Activated naive CD4-positive, alpha-beta T cell treated with anti-CD3 and anti-CD28 coated beads, Interleukin-2, amount 50 U/mL, for 24 hours (primary cell): Measurements from ENCODE around the gene VEGFD.

Source experiments
- H3K27ac Mint-ChIP-seq: one replicate; pipeline ENCODE4 v1.8.0; 2021; ENCODE audit warnings: mild to moderate bottlenecking, mixed read lengths
- H3K27me3 Mint-ChIP-seq: one replicate; pipeline ENCODE4 v1.8.0; 2021; ENCODE audit warnings: mixed read lengths
- H3K36me3 Mint-ChIP-seq: one replicate; pipeline ENCODE4 v1.8.0; 2021; ENCODE audit warnings: mixed read lengths
- H3K4me1 Mint-ChIP-seq: one replicate; pipeline ENCODE4 v1.8.0; 2021; ENCODE audit warnings: mixed read lengths
- H3K4me3 Mint-ChIP-seq: one replicate; pipeline ENCODE4 v1.8.0; 2021; ENCODE audit warnings: mild to moderate bottlenecking, mixed read lengths
- H3K9me3 Mint-ChIP-seq: one replicate; pipeline ENCODE4 v1.8.0; 2021; ENCODE audit warnings: mixed read lengths

The VEGFD gene

GRCh38 chrX:15384304-15384703, at the start of gene VEGFD:
TSS of gene VEGFD (minus strand) at chrX:15384413. CDS start at chrX:15383946, 467 bp downstream.
- Mint-ChIP-seq H3K9me3 (no peaks in the 10 kb centered on the region), H3K4me1 (no peaks in the 10 kb centered on the region), H3K36me3 (no peaks in the 10 kb centered on the region), H3K4me3 (no peak within 1 kb of the TSS), H3K27me3 (peaks cover 4% of the 10 kb centered on the region), H3K27ac (no peak within 1 kb of the TSS)

DNA sequence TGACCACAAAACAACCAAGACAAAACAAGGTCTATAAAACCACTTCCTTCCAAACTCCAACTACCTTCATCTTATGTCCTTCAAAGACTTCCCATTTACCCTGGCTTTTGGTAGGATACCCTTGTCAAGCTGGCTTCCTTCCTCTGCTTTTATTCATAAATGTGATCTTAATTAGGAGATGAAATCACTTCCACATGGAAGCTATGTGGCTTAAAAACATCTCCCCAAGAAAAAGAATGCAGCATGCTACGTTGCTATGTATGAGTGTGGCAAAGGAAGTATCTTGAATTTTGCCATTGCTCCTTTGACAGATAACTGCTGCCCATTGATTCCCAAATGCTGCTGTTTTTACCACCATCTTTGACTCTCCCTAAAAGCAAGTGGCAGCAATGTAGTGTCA, 46.4 kb upstream of the VEGFD start:
- H3K4me1 Mint-ChIP-seq, result no peaks in the 10 kb centered on the region
- H3K27me3 Mint-ChIP-seq, result peaks cover 14% of the 10 kb centered on the region
- H3K27ac Mint-ChIP-seq, result no peak overlapping the region

DNA sequence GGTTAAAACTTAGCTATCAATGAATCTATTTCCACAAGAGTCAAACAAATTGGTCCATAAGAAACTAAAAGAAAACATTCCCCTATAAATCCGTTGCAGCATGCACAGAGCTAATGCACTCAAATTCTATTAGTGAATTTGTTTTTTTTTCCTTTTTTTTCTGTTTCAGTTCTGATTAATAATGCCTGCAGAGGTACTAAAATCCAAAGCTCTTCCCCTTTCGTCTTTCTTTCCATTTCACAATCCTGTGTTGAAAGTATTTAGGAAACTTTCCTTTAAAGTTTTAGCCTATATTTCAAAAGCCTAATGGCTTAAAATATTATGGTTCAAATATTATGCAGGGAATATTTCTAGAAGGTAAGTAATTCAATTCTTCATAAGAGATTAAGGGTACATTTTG, 45.9 kb upstream of the VEGFD start:
- Mint-ChIP-seq H3K27me3 (peaks cover 14% of the 10 kb centered on the region), H3K27ac (no peak overlapping the region), H3K9me3 (no peaks in the 10 kb centered on the region), H3K36me3 (no peaks in the 10 kb centered on the region), H3K4me3 (no peak overlapping the region), H3K4me1 (no peaks in the 10 kb centered on the region)

More for the DNA sequence above, 46.4 kb upstream of the VEGFD start:
- no peaks in the 10 kb centered on the region for H3K9me3 Mint-ChIP-seq
- no peak overlapping the region for H3K4me3 Mint-ChIP-seq
- H3K36me3 Mint-ChIP-seq, result no peaks in the 10 kb centered on the region

GRCh38 chrX:15425024-15425423, 40.8 kb upstream of the VEGFD start:
- Mint-ChIP-seq H3K9me3 (no peaks in the 10 kb centered on the region), H3K27me3 (no peaks in the 10 kb centered on the region), H3K27ac (no peak overlapping the region), H3K4me3 (no peak overlapping the region), H3K4me1 (no peaks in the 10 kb centered on the region), H3K36me3 (no peaks in the 10 kb centered on the region)

- H3K4me3 Mint-ChIP-seq, result no peak overlapping the region
- no peaks in the 10 kb centered on the region for H3K4me1 Mint-ChIP-seq
- no peak overlapping the region for H3K27ac Mint-ChIP-seq
- H3K27me3 Mint-ChIP-seq, result no peaks in the 10 kb centered on the region
- no peaks in the 10 kb centered on the region for H3K36me3 Mint-ChIP-seq
- no peaks in the 10 kb centered on the region for H3K9me3 Mint-ChIP-seq
Observed at GRCh38 chrX:15418707-15419181, 34.5 kb upstream of the VEGFD start.

DNA sequence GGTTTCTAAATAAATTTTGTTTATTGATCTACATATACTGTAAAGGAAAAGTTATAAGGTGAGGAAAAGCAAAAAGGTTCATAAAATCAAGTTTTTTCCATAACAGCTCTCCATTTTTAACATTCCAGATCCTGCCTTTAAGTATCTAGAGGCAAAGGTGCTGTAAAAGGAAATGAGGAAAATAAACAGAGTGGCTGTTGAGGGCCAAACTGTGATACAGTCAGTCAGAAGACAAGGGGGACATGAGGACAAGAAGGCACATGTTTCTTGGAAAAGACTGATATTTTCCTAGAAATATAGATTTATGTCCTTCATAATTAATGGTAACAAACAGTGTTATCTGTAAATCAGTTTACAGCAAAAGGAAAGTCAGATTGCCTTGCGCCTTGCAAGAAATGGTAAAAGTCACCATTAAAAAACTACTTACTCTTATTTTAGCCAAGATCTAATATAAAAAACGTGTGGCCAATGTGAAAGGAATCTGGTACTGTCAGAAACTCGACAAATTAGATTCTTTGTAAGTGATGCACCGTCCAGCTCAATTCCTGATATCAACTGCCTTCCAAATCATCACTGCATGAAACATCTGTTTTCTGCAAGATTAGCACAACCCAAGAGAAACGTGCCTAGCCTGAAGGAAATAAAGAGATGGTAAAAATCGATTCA, 34.0 kb upstream of the VEGFD start:
- Mint-ChIP-seq H3K27ac (no peak overlapping the region), H3K36me3 (no peaks in the 10 kb centered on the region), H3K4me3 (no peak overlapping the region), H3K4me1 (no peaks in the 10 kb centered on the region), H3K9me3 (no peaks in the 10 kb centered on the region), H3K27me3 (no peaks in the 10 kb centered on the region)

GRCh38 chrX:15416133-15416993, 32.1 kb upstream of the VEGFD start:
- Mint-ChIP-seq H3K27ac (no peak overlapping the region), H3K27me3 (no peaks in the 10 kb centered on the region), H3K36me3 (no peaks in the 10 kb centered on the region), H3K4me1 (no peaks in the 10 kb centered on the region), H3K4me3 (no peak overlapping the region), H3K9me3 (no peaks in the 10 kb centered on the region)

GRCh38 chrX:15413101-15413500, 28.9 kb upstream of the VEGFD start:
- Mint-ChIP-seq H3K36me3 (no peaks in the 10 kb centered on the region), H3K27me3 (no peaks in the 10 kb centered on the region), H3K9me3 (no peaks in the 10 kb centered on the region), H3K27ac (no peak overlapping the region), H3K4me3 (no peak overlapping the region), H3K4me1 (no peaks in the 10 kb centered on the region)

DNA sequence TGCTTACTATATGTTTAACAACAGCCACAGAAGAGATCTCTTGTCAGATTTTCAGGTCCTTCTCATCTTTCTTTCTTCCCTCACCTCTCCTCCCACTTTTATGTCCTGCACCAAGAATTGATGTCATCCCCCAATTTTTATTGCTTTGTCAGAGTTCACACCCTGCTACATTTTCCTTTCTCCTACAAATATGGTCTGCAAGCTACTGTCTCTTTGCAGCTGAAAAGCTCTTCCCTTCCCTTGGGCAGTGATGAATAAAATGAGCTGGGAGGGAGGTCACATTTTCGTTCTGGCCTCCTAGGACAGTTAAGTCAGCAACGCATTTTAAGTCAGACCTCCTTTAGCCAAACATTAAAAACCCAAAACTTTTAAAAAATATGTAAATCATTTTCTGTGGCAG, 26.7 kb upstream of the VEGFD start:
- H3K4me1 Mint-ChIP-seq, result no peaks in the 10 kb centered on the region
- H3K27ac Mint-ChIP-seq, result no peak overlapping the region
- H3K36me3 Mint-ChIP-seq, result no peaks in the 10 kb centered on the region
- no peak overlapping the region for H3K4me3 Mint-ChIP-seq
- no peaks in the 10 kb centered on the region for H3K9me3 Mint-ChIP-seq
- no peaks in the 10 kb centered on the region for H3K27me3 Mint-ChIP-seq

- Mint-ChIP-seq H3K27ac (no peak overlapping the region), H3K27me3 (no peaks in the 10 kb centered on the region), H3K9me3 (no peaks in the 10 kb centered on the region), H3K4me3 (no peak overlapping the region), H3K4me1 (no peaks in the 10 kb centered on the region), H3K36me3 (no peaks in the 10 kb centered on the region)
Observed at GRCh38 chrX:15410430-15410829, 26.2 kb upstream of the VEGFD start.

- no peaks in the 10 kb centered on the region for H3K4me1 Mint-ChIP-seq
- H3K4me3 Mint-ChIP-seq, result no peak overlapping the region
- no peaks in the 10 kb centered on the region for H3K36me3 Mint-ChIP-seq
- no peaks in the 10 kb centered on the region for H3K27me3 Mint-ChIP-seq
- H3K27ac Mint-ChIP-seq, result no peak overlapping the region
- no peaks in the 10 kb centered on the region for H3K9me3 Mint-ChIP-seq
Observed at GRCh38 chrX:15405846-15406245, 21.6 kb upstream of the VEGFD start.

DNA sequence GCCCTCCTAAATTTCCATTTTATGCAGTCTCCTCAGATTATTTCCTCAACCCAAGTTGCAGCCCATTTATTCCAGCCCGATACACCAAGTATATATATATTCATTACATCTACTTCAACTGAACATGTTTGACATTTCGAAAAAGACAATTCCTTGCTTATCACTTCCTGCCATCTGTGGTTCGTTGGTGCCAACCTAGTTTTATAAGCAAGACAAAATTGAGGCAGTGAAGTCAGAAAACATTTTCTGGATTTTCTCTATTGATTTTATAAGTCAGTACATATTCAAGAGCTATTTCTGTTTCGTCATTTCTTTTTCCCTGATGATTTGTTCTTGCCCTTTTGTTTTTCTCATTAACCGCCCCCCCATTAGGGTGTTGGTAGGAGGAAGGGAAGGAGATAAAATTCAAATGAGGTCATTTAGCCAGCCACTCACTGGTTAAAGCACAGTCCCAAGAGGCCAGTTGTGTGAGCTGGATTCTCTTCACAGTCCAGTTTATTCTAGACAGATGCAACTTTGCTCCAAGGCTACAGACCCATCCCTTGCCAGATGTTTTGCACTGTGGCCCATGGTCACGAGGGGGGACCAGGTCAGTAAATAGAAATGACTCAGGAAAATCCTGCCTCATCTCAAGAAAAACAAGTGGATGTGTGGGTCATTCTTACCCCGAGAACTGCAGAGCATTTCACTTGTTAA, 20.3 kb upstream of the VEGFD start:
- Mint-ChIP-seq H3K27ac (no peak overlapping the region), H3K4me3 (no peak overlapping the region), H3K4me1 (no peaks in the 10 kb centered on the region), H3K9me3 (no peaks in the 10 kb centered on the region), H3K36me3 (no peaks in the 10 kb centered on the region), H3K27me3 (no peaks in the 10 kb centered on the region)

DNA sequence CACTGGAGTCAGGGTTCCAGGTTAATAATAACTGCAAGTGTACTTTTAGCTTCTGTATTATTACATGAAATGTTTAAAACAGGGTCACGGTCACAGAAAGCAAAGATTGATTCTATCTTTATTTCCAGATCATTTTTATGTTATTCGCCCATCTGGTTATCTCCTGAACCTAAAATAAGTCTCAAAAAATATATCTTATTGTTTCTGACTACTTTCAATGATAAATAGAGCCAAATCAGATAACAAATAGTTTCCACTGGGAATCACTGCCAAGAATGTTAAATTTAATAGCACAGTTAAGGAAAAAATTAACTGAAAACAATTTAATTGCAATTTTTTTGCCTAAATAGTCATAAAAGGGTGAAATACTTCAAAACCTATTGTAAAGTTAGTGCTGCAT, 17.2 kb upstream of the VEGFD start:
- H3K36me3 Mint-ChIP-seq, result no peaks in the 10 kb centered on the region

DNA sequence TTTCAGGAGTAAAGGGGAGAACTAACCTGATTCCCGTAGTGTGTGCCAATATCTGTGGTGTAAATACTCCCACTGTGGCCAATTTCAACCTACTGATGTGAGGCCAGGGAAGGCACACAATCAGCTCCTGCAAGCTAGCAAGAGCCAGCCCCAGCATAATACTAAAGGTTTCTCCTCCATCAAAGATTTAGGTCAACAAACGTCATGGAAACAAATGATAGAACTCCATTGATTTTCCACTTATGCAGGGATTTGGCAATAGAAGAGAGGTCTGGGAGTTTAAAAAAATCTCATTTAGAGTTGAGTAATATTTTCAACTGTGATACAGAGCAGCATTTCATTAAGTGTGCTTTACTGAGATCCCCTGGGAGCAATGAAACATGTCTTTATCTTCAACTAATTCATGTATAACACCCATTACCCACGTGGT, 15.8 kb upstream of the VEGFD start:
- H3K36me3 Mint-ChIP-seq, result no peaks in the 10 kb centered on the region
- H3K4me1 Mint-ChIP-seq, result no peaks in the 10 kb centered on the region
- no peak overlapping the region for H3K4me3 Mint-ChIP-seq
- no peak overlapping the region for H3K27ac Mint-ChIP-seq
- H3K9me3 Mint-ChIP-seq, result no peaks in the 10 kb centered on the region
- H3K27me3 Mint-ChIP-seq, result no peaks in the 10 kb centered on the region

More for the DNA sequence above, 17.2 kb upstream of the VEGFD start:
- no peaks in the 10 kb centered on the region for H3K27me3 Mint-ChIP-seq
- H3K4me1 Mint-ChIP-seq, result no peaks in the 10 kb centered on the region
- no peak overlapping the region for H3K4me3 Mint-ChIP-seq
- no peaks in the 10 kb centered on the region for H3K9me3 Mint-ChIP-seq
- H3K27ac Mint-ChIP-seq, result no peak overlapping the region

DNA sequence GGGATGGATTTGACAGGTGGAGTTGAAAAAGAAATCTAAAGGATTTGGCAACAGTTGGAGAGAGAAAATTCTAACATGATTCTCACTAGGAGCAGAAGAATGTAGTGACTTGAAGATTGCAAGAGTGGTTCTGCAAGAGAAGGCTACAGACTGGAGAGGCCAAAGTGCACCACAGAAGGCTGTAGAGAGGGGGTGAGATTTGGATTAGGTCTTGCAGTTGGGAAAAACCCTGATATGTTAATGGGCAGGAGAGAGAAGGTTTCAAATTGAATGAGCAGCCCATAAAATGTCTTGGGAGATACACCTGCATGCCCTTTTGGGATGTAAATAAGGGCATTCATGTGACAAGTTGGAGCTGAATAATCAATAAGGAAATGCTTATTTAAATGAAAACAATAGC, 14.7 kb upstream of the VEGFD start:
- Mint-ChIP-seq H3K4me1 (no peaks in the 10 kb centered on the region), H3K27ac (no peak overlapping the region), H3K9me3 (no peaks in the 10 kb centered on the region), H3K27me3 (no peaks in the 10 kb centered on the region), H3K4me3 (no peak overlapping the region), H3K36me3 (no peaks in the 10 kb centered on the region)

GRCh38 chrX:15395789-15396188, 11.6 kb upstream of the VEGFD start:
- peaks cover 1% of the 10 kb centered on the region for H3K27me3 Mint-ChIP-seq
- no peak overlapping the region for H3K27ac Mint-ChIP-seq
- H3K9me3 Mint-ChIP-seq, result no peaks in the 10 kb centered on the region
- no peak overlapping the region for H3K4me3 Mint-ChIP-seq
- H3K4me1 Mint-ChIP-seq, result no peaks in the 10 kb centered on the region
- H3K36me3 Mint-ChIP-seq, result no peaks in the 10 kb centered on the region
